HG03565 (cell line): Measurements from ENCODE around the gene ALDH5A1.

Experiments
- ATAC-seq: cut with Tn5 transposase; IDR thresholded peaks from one replicate; pipeline ENCODE4 v1.9.1; 2021; ENCODE audit warnings: mild to moderate bottlenecking, moderate library complexity; ENCODE audit not compliant: unreplicated experiment

ALDH5A1 gene

GRCh38 chr6:24494821-24495795 is at the start of gene ALDH5A1:
Gene ALDH5A1, plus strand, starts transcription at chr6:24494969. Its CDS starts 28 bp downstream, at chr6:24494997.
- peak; percentile 57 for ATAC-seq

GRCh38 chr6:24445704-24446103 is 49.1 kb upstream of the ALDH5A1 start:
- no peak for ATAC-seq

- no peak for ATAC-seq
Observed at GRCh38 chr6:24446670-24447069, 48.1 kb upstream of the ALDH5A1 start.

- ATAC-seq = no peak
Observed at GRCh38 chr6:24448396-24448795, 46.4 kb upstream of the ALDH5A1 start.

- ATAC-seq = no peak
Observed at GRCh38 chr6:24448828-24449525, 45.8 kb upstream of the ALDH5A1 start.

GRCh38 chr6:24451581-24452388 is 43.0 kb upstream of the ALDH5A1 start:
- no peak for ATAC-seq

- no peak for ATAC-seq
Observed at GRCh38 chr6:24453921-24454320, 40.8 kb upstream of the ALDH5A1 start.

GRCh38 chr6:24454452-24454851 is 40.3 kb upstream of the ALDH5A1 start:
- ATAC-seq = no peak

- no peak for ATAC-seq
Observed at GRCh38 chr6:24455061-24455460, 39.7 kb upstream of the ALDH5A1 start.

- no peak for ATAC-seq
Observed at GRCh38 chr6:24458134-24458533, 36.6 kb upstream of the ALDH5A1 start.

GRCh38 chr6:24458941-24459340 is 35.8 kb upstream of the ALDH5A1 start:
- no peak for ATAC-seq

GRCh38 chr6:24460966-24461365 is 33.8 kb upstream of the ALDH5A1 start:
- ATAC-seq = no peak

GRCh38 chr6:24464253-24465038 is 30.3 kb upstream of the ALDH5A1 start:
- ATAC-seq = no peak

- ATAC-seq = no peak
Observed at GRCh38 chr6:24469811-24470210, 25.0 kb upstream of the ALDH5A1 start.

- ATAC-seq = no peak
Observed at GRCh38 chr6:24472181-24472580, 22.6 kb upstream of the ALDH5A1 start.

GRCh38 chr6:24476631-24477030 is 18.1 kb upstream of the ALDH5A1 start:
- no peak for ATAC-seq

- no peak for ATAC-seq
Observed at GRCh38 chr6:24477070-24477469, 17.7 kb upstream of the ALDH5A1 start.

- ATAC-seq = no peak
Observed at GRCh38 chr6:24478903-24479302, 15.9 kb upstream of the ALDH5A1 start.

- no peak for ATAC-seq
Observed at GRCh38 chr6:24480705-24481104, 14.1 kb upstream of the ALDH5A1 start.

GRCh38 chr6:24481449-24481848 is 13.3 kb upstream of the ALDH5A1 start:
- no peak for ATAC-seq
